ENCODE measurements around the gene ABCB8.

- TF ChIP-seq CTCF (IDR thresholded peaks at IDR 0.05) (no peak), EZH2 (IDR thresholded peaks at IDR 0.05; ENCODE audit: borderline replicate concordance, insufficient read depth, low read depth, low read length, poor library complexity, severe bottlenecking) (no peak)
Measured at GRCh38 chr7:151070574-151070960, 42.3 kb downstream of the ABCB8 start.
